H9 (cell line): Measurements from ENCODE around the gene FERMT1. TPM values are rescaled to one million over a fixed set of nuclear protein-coding genes. Genes with fewer than 3 reads are reported as not detected.

Source experiments
- DNase-seq: peaks from one replicate; pipeline ENCODE4 v3.0.0-alpha.2; 2017
- H2AFZ ChIP-seq: one replicate; pipeline ENCODE4 v1.6.1; 2013; ENCODE audit warnings: mild to moderate bottlenecking, low read length, control low read depth, moderate library complexity
- H2AK5ac ChIP-seq: 2 replicates; pipeline ENCODE4 v1.6.1; 2013; ENCODE audit warnings: low read length, control low read depth, mixed read lengths; ENCODE audit not compliant: insufficient read length
- H2BK120ac ChIP-seq: one replicate; pipeline ENCODE4 v1.6.1; 2013; ENCODE audit warnings: low read depth, mild to moderate bottlenecking, low read length, control low read depth, inconsistent platforms; ENCODE audit not compliant: poor library complexity, severe bottlenecking
- H2BK12ac ChIP-seq: 2 replicates; pipeline ENCODE4 v1.6.1; 2013; ENCODE audit warnings: low read length, control low read depth, mixed read lengths, low read depth; ENCODE audit not compliant: insufficient read length
- H2BK15ac ChIP-seq: 2 replicates; pipeline ENCODE4 v1.6.1; 2013; ENCODE audit warnings: low read depth, low read length, control low read depth
- H2BK20ac ChIP-seq: one replicate; pipeline ENCODE4 v1.6.1; 2013; ENCODE audit warnings: low read depth, mild to moderate bottlenecking, low read length, control low read depth, inconsistent platforms; ENCODE audit not compliant: poor library complexity, severe bottlenecking
- H2BK5ac ChIP-seq: 2 replicates; pipeline ENCODE4 v1.6.1; 2013; ENCODE audit warnings: low read length, control low read depth, mixed read lengths; ENCODE audit not compliant: insufficient read length
- H3K14ac ChIP-seq: 2 replicates; pipeline ENCODE4 v1.6.1; 2013; ENCODE audit warnings: low read length, control low read depth; ENCODE audit not compliant: insufficient read depth
- H3K18ac ChIP-seq: 2 replicates; pipeline ENCODE4 v1.6.1; 2013; ENCODE audit warnings: low read depth, mild to moderate bottlenecking, mixed read lengths, low read length, control low read depth; ENCODE audit not compliant: insufficient read length
- H3K23ac ChIP-seq: 2 replicates; pipeline ENCODE4 v1.6.1; 2013; ENCODE audit warnings: low read length, control low read depth, mixed read lengths, low read depth; ENCODE audit not compliant: insufficient read length
- H3K23me2 ChIP-seq: 2 replicates; pipeline ENCODE4 v1.6.1; 2013; ENCODE audit warnings: low read depth, mild to moderate bottlenecking, mixed read lengths, low read length, control low read depth; ENCODE audit not compliant: insufficient read length, poor library complexity, severe bottlenecking
- H3K27ac ChIP-seq: 2 replicates; pipeline ENCODE4 v1.5.1; 2013; ENCODE audit warnings: low read length, control low read depth, mixed read lengths, low read depth; ENCODE audit not compliant: insufficient read length
- H3K27me3 ChIP-seq: 2 replicates; pipeline ENCODE4 v1.6.1; 2013; ENCODE audit warnings: low read length, control low read depth, inconsistent platforms; ENCODE audit not compliant: insufficient read depth
- H3K4ac ChIP-seq: 2 replicates; pipeline ENCODE4 v1.6.1; 2013; ENCODE audit warnings: low read depth, mild to moderate bottlenecking, control low read depth, inconsistent platforms, low read length, moderate library complexity
- H3K4me1 ChIP-seq: 2 replicates; pipeline ENCODE4 v1.6.1; 2013; ENCODE audit warnings: low read length, control low read depth, inconsistent platforms; ENCODE audit not compliant: insufficient read depth
- H3K4me2 ChIP-seq: 2 replicates; pipeline ENCODE4 v1.6.1; 2013; ENCODE audit warnings: low read length, control low read depth, mixed read lengths; ENCODE audit not compliant: insufficient read length, insufficient read depth
- H3K56ac ChIP-seq: 2 replicates; pipeline ENCODE4 v1.6.1; 2013; ENCODE audit warnings: low read depth, mild to moderate bottlenecking, mixed read lengths, low read length, control low read depth; ENCODE audit not compliant: insufficient read length
- H3K79me1 ChIP-seq: 2 replicates; pipeline ENCODE4 v1.6.1; 2013; ENCODE audit warnings: low read depth, mild to moderate bottlenecking, moderate library complexity, low read length, control low read depth, inconsistent platforms; ENCODE audit not compliant: insufficient read depth, poor library complexity, severe bottlenecking
- H3K79me2 ChIP-seq: 2 replicates; pipeline ENCODE4 v1.6.1; 2013; ENCODE audit warnings: low read length, control low read depth, inconsistent platforms; ENCODE audit not compliant: insufficient read depth
- H3K9ac ChIP-seq: 2 replicates; pipeline ENCODE4 v1.6.1; 2013; ENCODE audit warnings: low read length, control low read depth, mixed read lengths; ENCODE audit not compliant: insufficient read length; ENCODE audit errors: extremely low read depth
- H3K9me3 ChIP-seq: one replicate; pipeline ENCODE4 v1.6.1; 2013; ENCODE audit warnings: low read depth, low read length, inconsistent platforms; ENCODE audit not compliant: control insufficient read depth
- H3T11ph ChIP-seq: one replicate; pipeline ENCODE4 v1.6.1; 2013; ENCODE audit warnings: mild to moderate bottlenecking, low read length, control low read depth, inconsistent platforms
- H4K20me1 ChIP-seq: one replicate; pipeline ENCODE4 v1.6.1; 2013; ENCODE audit not compliant: control insufficient read depth, insufficient read length, insufficient read depth
- H4K5ac ChIP-seq: 2 replicates; pipeline ENCODE4 v1.6.1; 2013; ENCODE audit warnings: low read depth, mild to moderate bottlenecking, mixed read lengths, low read length, control low read depth; ENCODE audit not compliant: insufficient read length
- H4K8ac ChIP-seq: replicated peaks from 2 replicates; pipeline ENCODE4 v1.6.1; 2013; ENCODE audit warnings: low read length, control low read depth, mixed read lengths, low read depth; ENCODE audit not compliant: insufficient read length
- H4K91ac ChIP-seq: 2 replicates; pipeline ENCODE4 v1.6.1; 2013; ENCODE audit warnings: low read depth, mild to moderate bottlenecking, moderate library complexity, mixed read lengths, low read length, control low read depth; ENCODE audit not compliant: insufficient read length
- H3K27ac Mint-ChIP-seq, 3 experiments: 2 replicates in 2 of 3; 3 replicates in 1 of 3; pipeline ENCODE4 v1.8.0; 2020 to 2021; ENCODE audit warnings: mixed read lengths in 3 of 3, mild to moderate bottlenecking in 1 of 3, moderate library complexity in 1 of 3
- H3K27me3 Mint-ChIP-seq: 2 replicates; pipeline ENCODE4 v1.8.0; 2021; ENCODE audit warnings: low read depth, mild to moderate bottlenecking, moderate library complexity, mixed read lengths
- H3K36me3 Mint-ChIP-seq, 3 experiments: 2 replicates in 2 of 3; 3 replicates in 1 of 3; pipeline ENCODE4 v1.8.0; 2020 to 2021; ENCODE audit warnings: low read depth in 3 of 3, mixed read lengths in 3 of 3; ENCODE audit not compliant: insufficient read depth in 1 of 3
- H3K4me1 Mint-ChIP-seq, 2 experiments: 2 replicates each; pipeline ENCODE4 v1.8.0; 2020; ENCODE audit warnings: mixed read lengths in 2 of 2
- H3K4me3 Mint-ChIP-seq, 2 experiments: 2 replicates in 1 of 2; 3 replicates in 1 of 2; pipeline ENCODE4 v1.8.0; 2020 to 2021; ENCODE audit warnings: mild to moderate bottlenecking in 2 of 2, mixed read lengths in 2 of 2, moderate library complexity in 1 of 2
- H3K9me3 Mint-ChIP-seq, 2 experiments: 2 replicates in 1 of 2; 3 replicates in 1 of 2; pipeline ENCODE4 v1.8.0; 2020; ENCODE audit warnings: mild to moderate bottlenecking in 2 of 2, mixed read lengths in 2 of 2, moderate library complexity in 1 of 2
- CTCF ChIP-seq: fragments of 200-600 bp; sonication (generic); conservative IDR thresholded peaks from 3 replicates; pipeline ENCODE4 v1.8.0; 2021; ENCODE audit warnings: antibody characterized with exemption, mild to moderate bottlenecking
- WGBS: extraction: QIAGEN DNeasy Blood & Tissue Kit; methylation state at CpG from one replicate; pipeline ENCODE4 v1.1.7; 2013; ENCODE audit warnings: missing lambda C conversion rate, low lambda C conversion rate, mixed read lengths; ENCODE audit not compliant: insufficient read length; ENCODE audit errors: extremely low coverage; 5-methylcytosine and 5-hydroxymethylcytosine counted together
- total RNA-seq: library from RNA; stranded (reverse); gene quantifications from 2 replicates; pipeline ENCODE4 v1.2.1, GENCODE V29; 2021

The FERMT1 gene
- total RNA-seq, 1 experiment from 2014 or later = 9.6 TPM

DNA sequence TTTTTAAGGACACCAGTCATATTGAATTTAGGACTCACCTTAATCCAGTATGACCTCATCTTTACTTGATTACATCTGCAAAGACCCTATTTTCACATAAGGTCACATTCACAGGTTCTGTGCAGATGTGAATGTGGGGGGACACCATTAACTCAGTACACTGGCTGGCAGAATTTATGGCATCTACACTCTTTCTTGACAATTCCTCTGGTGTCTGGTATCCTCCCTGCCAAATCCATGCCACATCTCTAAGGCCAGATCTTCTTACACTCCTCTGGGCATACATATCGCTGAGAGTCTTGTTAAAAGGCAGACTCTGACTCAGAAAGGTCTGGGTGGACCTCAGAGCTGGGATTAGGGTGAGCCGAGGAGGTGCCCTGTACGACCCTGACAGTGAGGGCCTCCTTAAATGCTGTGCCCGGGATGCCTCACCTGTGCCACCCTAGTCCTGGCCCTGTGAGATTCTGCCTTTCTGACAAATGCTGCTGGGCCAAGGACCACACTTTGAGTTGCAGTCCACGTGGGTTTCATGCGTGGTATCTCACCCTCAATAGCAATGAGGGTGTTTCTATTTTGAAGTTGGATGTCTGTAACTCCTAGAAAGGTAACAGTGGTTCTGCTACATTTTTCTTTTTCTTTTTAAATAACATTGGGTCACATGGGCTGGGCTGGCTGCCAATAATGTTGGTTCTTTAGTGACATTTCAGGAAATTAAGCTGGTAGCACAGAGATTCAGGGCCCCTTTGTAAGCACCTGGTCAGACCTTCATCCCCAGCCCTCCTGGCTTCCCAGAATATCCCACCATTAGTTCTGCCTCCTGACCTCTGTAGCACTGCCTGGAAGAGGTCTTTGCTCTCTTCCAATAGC is 51.8 kb downstream of the FERMT1 start:
- Histone ChIP-seq H4K8ac (no peak overlapping the region), H2BK120ac (no peak overlapping the region), H2BK20ac (no peak overlapping the region), H2BK5ac (no peak overlapping the region), H3K14ac (no peak overlapping the region), H4K91ac (no peak overlapping the region), H3K27me3 (no peaks in the 10 kb centered on the region), H2AFZ (no peak overlapping the region), H3K18ac (no peak overlapping the region), H3K23me2 (no peaks in the 10 kb centered on the region), H4K20me1 (no peaks in the 10 kb centered on the region), H2AK5ac (no peak overlapping the region), H3K56ac (no peak overlapping the region), H3K9me3 (no peaks in the 10 kb centered on the region), H3K9ac (no peak overlapping the region), H3K79me2 (no peaks in the 10 kb centered on the region), H3K79me1 (no peaks in the 10 kb centered on the region), H3K4ac (no peak overlapping the region), H3K23ac (no peak overlapping the region), H3K4me1 (no peaks in the 10 kb centered on the region), H2BK12ac (no peak overlapping the region), H4K5ac (no peak overlapping the region), H3K4me2 (no peak overlapping the region), H2BK15ac (no peak overlapping the region), H3T11ph (no peak overlapping the region), H3K27ac (no peak overlapping the region)
- DNase-seq = no peak
- Mint-ChIP-seq H3K27me3 (peaks cover 2% of the 10 kb centered on the region; the same call in 1 of the 2 replicates), H3K27ac (peak overlapping the region in 1 of 3 experiments; percentile 77; a peak in 1 of 7 replicates), H3K9me3 (no peaks in the 10 kb centered on the region), H3K4me3 (no peak overlapping the region), H3K4me1 (0 out of 4 replicates have a peak, but pooled peaks cover 0 to 2% of the 10 kb centered on the region in 2 experiments), H3K36me3 (peaks cover under 1 to 7% (median 6%) of the 10 kb centered on the region in 3 experiments; a peak in 4 of 7 replicates)
- TF ChIP-seq CTCF = no peak
- WGBS = no CpG with 5 or more reads among the region's 6 CpGs
